T-helper 17 cell (primary cell): ENCODE data around the gene ZNF277. TPM values are rescaled to one million over a fixed set of nuclear protein-coding genes. Genes with fewer than 3 reads are reported as not detected.

ENCODE experiments used
- ATAC-seq: fragments of 150-1000 bp; cut with Tn5 transposase; 2 replicates; pipeline ENCODE4 v1.10.0; 2021; ENCODE audit warnings: mild to moderate bottlenecking, moderate library complexity
- DNase-seq, 3 donors: peaks; one replicate each; pipeline versions ENCODE4 v3.0.0 to v3.0.0-alpha.2; 2020 to 2021
- H3K9me3 ChIP-seq: one replicate; pipeline ENCODE4 v1.7.0; 2013; ENCODE audit warnings: low read length, mild to moderate bottlenecking; ENCODE audit not compliant: control insufficient read depth, poor library complexity, severe bottlenecking
- H3K27ac Mint-ChIP-seq: one replicate; pipeline ENCODE4 v1.8.0; 2022; ENCODE audit warnings: mild to moderate bottlenecking, moderate library complexity, mixed read lengths
- H3K27me3 Mint-ChIP-seq: one replicate; pipeline ENCODE4 v1.8.0; 2022; ENCODE audit warnings: mixed read lengths
- H3K36me3 Mint-ChIP-seq: one replicate; pipeline ENCODE4 v1.8.0; 2022; ENCODE audit warnings: low read depth, mixed read lengths
- H3K4me1 Mint-ChIP-seq: one replicate; pipeline ENCODE4 v1.8.0; 2022; ENCODE audit warnings: mild to moderate bottlenecking, mixed read lengths
- H3K4me3 Mint-ChIP-seq: one replicate; pipeline ENCODE4 v1.8.0; 2022; ENCODE audit warnings: mild to moderate bottlenecking, moderate library complexity, mixed read lengths
- total RNA-seq, 4 donors: library from RNA in 2 of 4; stranded (reverse) in 2 of 4; gene quantifications; one replicate each; pipeline ENCODE4 v1.2.3 and lab custom pipeline; 2022 to 2026

The ZNF277 gene
- total RNA-seq, 2 donors from 2014 or later, result 25.7 to 28.8 TPM

GRCh38 chr7:112283382-112283910 is 77.0 kb downstream of the ZNF277 start:
- DNase-seq, result no peak
- Mint-ChIP-seq H3K36me3 (no peaks in the 10 kb centered on the region), H3K27ac (peak overlapping the region; percentile 83), H3K4me3 (no peak overlapping the region), H3K27me3 (no peaks in the 10 kb centered on the region), H3K4me1 (peaks cover 16% of the 10 kb centered on the region)
- ATAC-seq, result no peak
- H3K9me3 ChIP-seq, result no peaks in the 10 kb centered on the region

DNA sequence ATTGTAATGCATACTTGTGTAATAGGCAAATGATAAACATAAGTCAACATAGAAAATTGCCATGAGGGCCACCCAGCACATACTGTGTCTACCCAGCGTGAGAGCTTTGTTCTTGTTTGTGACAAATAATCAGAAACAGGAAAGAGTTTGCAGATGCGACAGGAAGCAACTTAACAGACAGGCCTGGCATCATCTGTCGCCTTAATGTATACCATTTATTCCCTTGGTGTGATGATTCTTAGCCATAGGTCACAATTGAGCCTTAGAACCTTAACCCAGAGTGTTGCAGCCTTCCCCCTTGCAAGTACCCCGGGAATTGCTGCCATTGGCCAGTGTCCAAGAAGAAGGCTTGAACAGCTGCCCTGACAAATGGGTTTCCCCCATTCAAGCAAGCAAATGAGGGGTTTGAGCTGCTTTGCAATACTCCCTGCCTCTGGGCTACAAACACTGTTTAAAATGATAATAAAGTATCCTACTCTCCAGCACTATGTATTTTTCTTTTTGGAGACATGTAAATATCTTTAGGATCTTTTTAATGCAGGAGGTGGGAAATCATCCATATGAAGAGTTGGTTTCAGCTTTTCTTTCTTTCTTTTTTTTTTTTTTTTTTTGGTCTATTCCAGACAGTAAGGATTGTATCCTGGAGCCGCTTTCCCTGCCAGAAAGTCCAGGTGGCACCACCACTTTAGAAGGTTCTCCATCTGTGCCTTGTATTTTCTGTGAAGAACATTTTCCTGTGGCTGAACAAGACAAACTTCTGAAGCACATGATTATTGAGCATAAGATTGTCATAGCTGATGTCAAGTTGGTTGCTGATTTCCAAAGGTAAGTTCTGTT is 80.0 kb downstream of the ZNF277 start:
- Mint-ChIP-seq H3K27ac (peak overlapping the region; percentile 43), H3K4me3 (no peak overlapping the region), H3K27me3 (no peaks in the 10 kb centered on the region), H3K36me3 (no peaks in the 10 kb centered on the region), H3K4me1 (peaks cover 16% of the 10 kb centered on the region)
- DNase-seq (no peak), ATAC-seq (no peak)
- H3K9me3 ChIP-seq, result no peaks in the 10 kb centered on the region

DNA sequence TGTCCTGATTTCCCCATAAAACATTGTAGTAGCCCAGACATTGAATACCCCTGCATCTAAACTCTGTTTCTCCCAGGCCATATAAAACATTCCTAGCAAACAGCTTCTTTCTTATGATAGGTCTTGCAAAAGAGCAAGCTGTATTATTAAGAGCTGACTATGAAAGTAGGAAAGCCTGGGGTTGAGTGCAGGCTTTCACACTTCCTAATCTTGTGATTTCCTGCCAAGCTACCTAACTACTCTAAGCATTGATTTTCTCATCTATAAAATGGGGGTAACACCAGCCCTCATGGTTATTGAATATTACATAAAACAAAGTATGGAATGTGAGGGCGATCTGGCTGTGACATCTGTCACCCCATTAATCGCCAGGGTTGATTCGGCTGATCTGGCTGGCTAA is 81.8 kb downstream of the ZNF277 start:
- no peak overlapping the region for H3K27ac Mint-ChIP-seq
- H3K4me3 Mint-ChIP-seq, result no peak overlapping the region

GRCh38 chr7:112290065-112290464 is 83.6 kb downstream of the ZNF277 start:
- no peak for DNase-seq
- Mint-ChIP-seq H3K27me3 (no peaks in the 10 kb centered on the region), H3K27ac (no peak overlapping the region), H3K36me3 (peaks cover 2% of the 10 kb centered on the region), H3K4me1 (peaks cover 10% of the 10 kb centered on the region), H3K4me3 (no peak overlapping the region)
- no peaks in the 10 kb centered on the region for H3K9me3 ChIP-seq
- ATAC-seq, result no peak

More for the DNA sequence above, 81.8 kb downstream of the ZNF277 start:
- H3K9me3 ChIP-seq, result no peaks in the 10 kb centered on the region
- Mint-ChIP-seq H3K4me1 (peaks cover 9% of the 10 kb centered on the region), H3K36me3 (no peaks in the 10 kb centered on the region), H3K27me3 (no peaks in the 10 kb centered on the region)
- DNase-seq (no peak), ATAC-seq (no peak)

DNA sequence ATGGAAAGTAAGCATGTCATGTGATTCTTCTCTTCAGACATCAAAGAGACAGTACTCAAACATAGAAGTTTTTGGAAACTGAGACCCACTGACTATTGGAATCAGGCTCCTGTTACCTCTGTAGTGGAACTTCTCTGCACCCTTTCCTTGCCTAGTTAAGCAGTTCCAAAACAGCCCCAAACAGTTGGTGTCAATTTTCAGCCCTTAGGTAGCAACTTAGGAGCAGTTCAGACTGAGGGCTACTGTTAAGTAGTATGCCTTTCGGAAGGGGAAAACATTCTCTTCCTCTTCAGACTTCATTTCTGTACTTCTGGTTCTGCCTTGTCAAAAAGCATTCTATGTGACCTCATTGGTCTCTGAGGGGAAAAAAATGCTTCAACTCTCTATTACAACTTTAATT is 85.7 kb downstream of the ZNF277 start:
- Mint-ChIP-seq H3K27me3 (no peaks in the 10 kb centered on the region), H3K4me1 (peaks cover 7% of the 10 kb centered on the region), H3K27ac (no peak overlapping the region), H3K4me3 (no peak overlapping the region), H3K36me3 (peaks cover 2% of the 10 kb centered on the region)
- ATAC-seq, result no peak
- no peak for DNase-seq
- H3K9me3 ChIP-seq, result no peaks in the 10 kb centered on the region

DNA sequence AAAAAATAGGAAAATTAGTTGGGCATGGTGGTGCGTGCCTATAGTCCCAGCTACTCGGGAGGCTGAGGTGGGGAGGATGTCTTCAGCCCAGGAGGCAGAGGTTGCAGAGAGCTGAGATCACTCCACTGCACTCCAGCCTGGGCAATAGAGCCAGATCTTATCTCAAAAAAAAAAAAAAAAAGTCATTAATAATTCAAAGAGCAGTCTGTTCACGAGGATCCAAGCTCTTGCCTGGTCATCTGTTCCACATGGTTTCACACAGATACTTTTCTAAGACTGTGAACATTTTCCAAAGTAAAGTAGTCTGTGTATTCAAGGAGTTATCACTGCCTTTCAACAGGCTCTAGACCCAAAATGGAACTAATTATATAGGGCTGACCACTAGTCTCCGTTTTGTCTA is 86.9 kb downstream of the ZNF277 start:
- ATAC-seq (no peak), DNase-seq (no peak)
- peaks cover 4% of the 10 kb centered on the region for H3K36me3 Mint-ChIP-seq
- no peak overlapping the region for H3K27ac Mint-ChIP-seq
- H3K9me3 ChIP-seq, result no peaks in the 10 kb centered on the region
- peaks cover 9% of the 10 kb centered on the region for H3K4me1 Mint-ChIP-seq
- no peak overlapping the region for H3K4me3 Mint-ChIP-seq
- H3K27me3 Mint-ChIP-seq, result no peaks in the 10 kb centered on the region

DNA sequence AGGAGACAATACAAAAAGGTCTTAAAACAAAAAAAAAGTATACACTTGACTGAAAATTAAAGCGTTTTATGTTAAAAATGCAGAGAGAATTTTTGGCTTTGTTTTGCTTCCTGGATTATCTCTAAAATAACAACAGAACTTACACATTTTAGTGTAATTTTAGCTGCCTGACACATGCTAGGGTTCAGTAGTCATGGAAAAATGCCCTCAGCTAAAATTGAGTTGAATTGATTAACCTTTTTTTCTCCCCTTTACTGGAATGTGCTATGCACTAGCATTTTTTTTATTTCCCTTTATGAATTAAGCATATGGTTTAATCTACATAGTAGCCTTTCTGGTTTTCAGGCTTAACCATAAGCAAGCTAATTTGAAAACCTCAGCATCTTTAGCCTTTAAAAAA is 89.9 kb downstream of the ZNF277 start:
- no peak for ATAC-seq
- H3K36me3 Mint-ChIP-seq, result peaks cover 7% of the 10 kb centered on the region
- H3K27me3 Mint-ChIP-seq, result no peaks in the 10 kb centered on the region

GRCh38 chr7:112297681-112298080 is 91.2 kb downstream of the ZNF277 start:
- no peaks in the 10 kb centered on the region for H3K9me3 ChIP-seq
- H3K4me3 Mint-ChIP-seq, result no peak overlapping the region
- DNase-seq, result no peak
- no peak for ATAC-seq
- peaks cover 7% of the 10 kb centered on the region for H3K36me3 Mint-ChIP-seq
- H3K27ac Mint-ChIP-seq, result no peak overlapping the region
- H3K27me3 Mint-ChIP-seq, result no peaks in the 10 kb centered on the region
- H3K4me1 Mint-ChIP-seq, result peaks cover 16% of the 10 kb centered on the region

More for the DNA sequence above, 89.9 kb downstream of the ZNF277 start:
- Mint-ChIP-seq H3K4me3 (no peak overlapping the region), H3K27ac (no peak overlapping the region), H3K4me1 (peaks cover 9% of the 10 kb centered on the region)
- DNase-seq, result no peak
- H3K9me3 ChIP-seq, result no peaks in the 10 kb centered on the region

DNA sequence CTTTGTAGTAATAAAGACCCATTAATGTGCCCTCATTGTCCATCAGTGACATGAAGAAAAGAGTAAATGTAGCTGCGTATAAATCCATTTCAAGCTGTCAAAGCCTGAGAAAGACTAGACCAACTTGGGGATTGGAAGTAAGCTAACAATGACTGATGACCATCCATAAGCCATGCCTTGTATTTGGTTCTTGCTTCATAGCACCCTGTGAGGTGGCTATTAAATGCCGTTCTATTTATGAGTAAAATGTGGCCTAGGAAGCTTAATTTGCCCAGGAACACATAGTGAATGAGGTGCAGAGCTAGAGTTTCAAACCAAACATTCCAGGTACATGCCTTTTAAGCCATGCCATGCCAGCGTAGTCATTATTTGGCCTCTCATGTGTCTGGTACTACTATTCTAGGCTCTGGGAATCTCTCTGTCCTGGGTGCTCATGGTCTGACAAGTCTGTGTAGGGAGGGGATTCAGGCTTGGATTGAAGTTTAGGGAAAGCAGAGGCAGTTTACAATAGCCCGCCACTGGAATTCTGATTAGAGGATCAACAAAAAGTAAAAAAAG is 92.1 kb downstream of the ZNF277 start:
- H3K36me3 Mint-ChIP-seq, result peaks cover 7% of the 10 kb centered on the region
- ATAC-seq, result no peak
- H3K4me1 Mint-ChIP-seq, result peaks cover 17% of the 10 kb centered on the region
- DNase-seq, result no peak
- no peak overlapping the region for H3K27ac Mint-ChIP-seq
- H3K27me3 Mint-ChIP-seq, result no peaks in the 10 kb centered on the region
- no peak overlapping the region for H3K4me3 Mint-ChIP-seq
- no peaks in the 10 kb centered on the region for H3K9me3 ChIP-seq

DNA sequence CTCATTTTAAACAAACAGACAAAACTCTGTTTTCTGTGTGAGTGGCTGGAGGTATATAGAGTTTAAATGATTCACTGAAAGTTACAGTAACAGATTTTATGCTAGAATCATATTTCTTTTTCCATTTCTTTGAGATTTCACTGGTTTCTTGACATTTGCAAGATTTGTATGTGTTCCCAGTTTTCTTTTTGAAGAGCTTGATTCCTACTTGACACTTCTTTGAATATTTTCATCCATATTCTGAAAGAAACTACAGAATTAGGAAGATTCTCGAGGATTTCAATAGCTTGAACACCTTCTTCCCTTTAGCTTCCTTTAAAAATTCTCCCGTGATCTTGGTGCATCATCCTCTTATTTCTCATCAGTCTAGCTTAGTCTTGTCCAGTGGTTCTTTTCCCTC is 93.6 kb downstream of the ZNF277 start:
- Mint-ChIP-seq H3K27ac (no peak overlapping the region), H3K27me3 (no peaks in the 10 kb centered on the region), H3K36me3 (peaks cover 6% of the 10 kb centered on the region), H3K4me3 (no peak overlapping the region), H3K4me1 (peaks cover 11% of the 10 kb centered on the region)
- ATAC-seq, result no peak
- no peak for DNase-seq
- H3K9me3 ChIP-seq, result no peaks in the 10 kb centered on the region

GRCh38 chr7:112300831-112301407 is 94.4 kb downstream of the ZNF277 start:
- Mint-ChIP-seq H3K27ac (no peak overlapping the region), H3K4me1 (peaks cover 10% of the 10 kb centered on the region), H3K27me3 (no peaks in the 10 kb centered on the region), H3K4me3 (no peak overlapping the region), H3K36me3 (peaks cover 6% of the 10 kb centered on the region)
- no peak for ATAC-seq
- no peaks in the 10 kb centered on the region for H3K9me3 ChIP-seq
- no peak for DNase-seq

- H3K36me3 Mint-ChIP-seq, result peaks cover 6% of the 10 kb centered on the region
- DNase-seq (no peak), ATAC-seq (no peak)
- no peak overlapping the region for H3K4me3 Mint-ChIP-seq
- H3K27ac Mint-ChIP-seq, result peak overlapping the region; percentile 24
- H3K9me3 ChIP-seq, result no peaks in the 10 kb centered on the region
- peaks cover 10% of the 10 kb centered on the region for H3K4me1 Mint-ChIP-seq
- no peaks in the 10 kb centered on the region for H3K27me3 Mint-ChIP-seq
These were observed 96.1 kb downstream of the ZNF277 start for GRCh38 chr7:112302566-112302965.

DNA sequence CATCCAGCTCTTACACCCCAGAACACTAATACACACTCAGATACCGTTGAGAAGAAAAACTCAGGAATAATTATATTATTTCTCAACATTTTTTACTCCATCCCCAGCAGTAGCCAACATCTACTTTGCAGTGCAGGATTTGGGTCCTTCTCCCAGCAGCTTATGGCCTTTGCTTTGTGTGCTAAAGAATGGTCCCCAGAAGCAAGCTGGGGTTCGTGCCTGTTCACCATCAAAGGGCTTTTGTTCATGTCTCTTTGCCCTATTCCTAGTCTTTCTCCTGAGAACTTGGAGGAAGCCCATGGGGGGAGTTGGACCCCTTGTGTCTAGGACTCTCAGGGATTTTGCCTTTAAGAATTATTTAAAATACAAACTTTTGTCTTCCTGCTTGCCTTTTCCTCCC is 100.4 kb downstream of the ZNF277 start:
- H3K36me3 Mint-ChIP-seq, result no peaks in the 10 kb centered on the region

More for the DNA sequence above, 100.4 kb downstream of the ZNF277 start:
- Mint-ChIP-seq H3K4me3 (no peak overlapping the region), H3K27ac (no peak overlapping the region), H3K27me3 (no peaks in the 10 kb centered on the region), H3K4me1 (peaks cover 4% of the 10 kb centered on the region)
- H3K9me3 ChIP-seq, result peaks cover 3% of the 10 kb centered on the region
- ATAC-seq (no peak), DNase-seq (no peak)
